DOHH2 (cell line): ENCODE data around the gene KBTBD6.

Experiments used
- H3F3A ChIP-seq: fragments of 200-600 bp; sonication (generic), shearing (Covaris generic); 2 replicates; pipeline ENCODE4 v1.6.0; 2016; ENCODE audit warnings: antibody characterized with exemption, mild to moderate bottlenecking; ENCODE audit not compliant: control insufficient read depth, insufficient read depth
- H3K27ac ChIP-seq: fragments of 200-600 bp; sonication (generic); 2 replicates; pipeline ENCODE4 v1.5.1; 2014; ENCODE audit warnings: low read depth, mild to moderate bottlenecking, low read length, moderate library complexity
- H3K27me3 ChIP-seq: fragments of 200-600 bp; sonication (generic); 2 replicates; pipeline ENCODE4 v1.6.1; 2014; ENCODE audit warnings: mild to moderate bottlenecking, low read length, mixed read lengths; ENCODE audit not compliant: control insufficient read depth
- H3K36me3 ChIP-seq: fragments of 200-600 bp; sonication (generic); 2 replicates; pipeline ENCODE4 v1.6.1; 2014; ENCODE audit warnings: mild to moderate bottlenecking, low read length, moderate library complexity, mixed read lengths; ENCODE audit not compliant: control insufficient read depth
- H3K4me1 ChIP-seq: fragments of 200-600 bp; sonication (generic); 2 replicates; pipeline ENCODE4 v1.6.1; 2014; ENCODE audit warnings: mild to moderate bottlenecking, low read length, mixed read lengths; ENCODE audit not compliant: control insufficient read depth
- H3K4me2 ChIP-seq: fragments of 200-600 bp; sonication (generic); 2 replicates; pipeline ENCODE4 v1.6.0; 2014; ENCODE audit warnings: mild to moderate bottlenecking, low read length, moderate library complexity
- H3K4me3 ChIP-seq: fragments of 200-600 bp; sonication (generic); 2 replicates; pipeline ENCODE4 v1.5.1; 2014; ENCODE audit warnings: mild to moderate bottlenecking, low read length, mixed read lengths
- H3K79me2 ChIP-seq: fragments of 200-600 bp; sonication (generic); 2 replicates; pipeline ENCODE4 v1.6.1; 2014; ENCODE audit warnings: mild to moderate bottlenecking, low read length, mixed read lengths; ENCODE audit not compliant: control insufficient read depth
- H3K9me2 ChIP-seq: fragments of 200-600 bp; sonication (generic); replicated peaks from 2 replicates; pipeline ENCODE4 v1.6.1; 2014; ENCODE audit warnings: mild to moderate bottlenecking, low read length, mixed read lengths; ENCODE audit not compliant: control insufficient read depth
- H3K9me3 ChIP-seq: fragments of 200-600 bp; sonication (generic); 2 replicates; pipeline ENCODE4 v1.6.1; 2014; ENCODE audit warnings: antibody characterized with exemption, low read length, mixed read lengths; ENCODE audit not compliant: control insufficient read depth, insufficient read depth
- H4K20me1 ChIP-seq: fragments of 200-600 bp; sonication (generic); 2 replicates; pipeline ENCODE4 v1.6.0; 2014; ENCODE audit warnings: low read depth, mild to moderate bottlenecking, antibody characterized with exemption, low read length, moderate library complexity; ENCODE audit not compliant: control insufficient read depth, insufficient read depth
- CTCF ChIP-seq: fragments of 200-600 bp; sonication (generic); IDR thresholded peaks from one replicate; pipeline ENCODE4 v1.5.1; 2014; ENCODE audit warnings: antibody characterized with exemption, mild to moderate bottlenecking, low read depth, low read length; ENCODE audit not compliant: poor library complexity, severe bottlenecking
- EZH2phosphoT487 ChIP-seq: fragments of 200-600 bp; sonication (generic); IDR thresholded peaks from 2 replicates; pipeline ENCODE4 v1.6.1; 2017; ENCODE audit warnings: borderline replicate concordance, mild to moderate bottlenecking, antibody characterized with exemption, low read length, moderate library complexity, mixed read lengths

The KBTBD6 gene

GRCh38 chr13:41130356-41130755 lies 2.2 kb downstream of the KBTBD6 start:
- Histone ChIP-seq H3K36me3 (peaks cover 25% of the 10 kb centered on the region), H3K4me1 (peaks cover 30% of the 10 kb centered on the region), H3K27ac (no peak overlapping the region), H3K79me2 (peaks cover 60% of the 10 kb centered on the region), H3F3A (no peaks in the 10 kb centered on the region), H4K20me1 (no peaks in the 10 kb centered on the region), H3K4me2 (peak overlapping the region; percentile 70), H3K27me3 (no peaks in the 10 kb centered on the region), H3K4me3 (peak overlapping the region; percentile 58), H3K9me3 (no peaks in the 10 kb centered on the region), H3K9me2 (no peaks in the 10 kb centered on the region)
- no peak for TF ChIP-seq CTCF
- no peak for TF ChIP-seq EZH2phosphoT487

- Histone ChIP-seq H3K4me1 (peaks cover 25% of the 10 kb centered on the region), H3K27me3 (no peaks in the 10 kb centered on the region), H3F3A (no peaks in the 10 kb centered on the region), H3K4me2 (no peak overlapping the region), H3K4me3 (no peak overlapping the region), H3K36me3 (peaks cover 25% of the 10 kb centered on the region), H3K27ac (no peak overlapping the region), H3K9me2 (no peaks in the 10 kb centered on the region), H3K79me2 (peaks cover 50% of the 10 kb centered on the region), H4K20me1 (no peaks in the 10 kb centered on the region), H3K9me3 (no peaks in the 10 kb centered on the region)
- no peak for TF ChIP-seq EZH2phosphoT487
- no peak for TF ChIP-seq CTCF
These were observed 4.9 kb downstream of the KBTBD6 start for GRCh38 chr13:41127701-41128100.

GRCh38 chr13:41122838-41123237 lies 9.8 kb downstream of the KBTBD6 start:
- no peaks in the 10 kb centered on the region for H3K27me3 ChIP-seq
- H3K27ac ChIP-seq, result no peak overlapping the region
- no peaks in the 10 kb centered on the region for H3K9me2 ChIP-seq
- H3K79me2 ChIP-seq, result peaks cover 6% of the 10 kb centered on the region
- H3K4me1 ChIP-seq, result no peaks in the 10 kb centered on the region
- TF ChIP-seq CTCF, result no peak
- TF ChIP-seq EZH2phosphoT487, result no peak
- H3K9me3 ChIP-seq, result no peaks in the 10 kb centered on the region
- H3F3A ChIP-seq, result no peaks in the 10 kb centered on the region
- H4K20me1 ChIP-seq, result no peaks in the 10 kb centered on the region
- no peak overlapping the region for H3K4me2 ChIP-seq
- H3K4me3 ChIP-seq, result no peak overlapping the region
- H3K36me3 ChIP-seq, result peaks cover 3% of the 10 kb centered on the region

GRCh38 chr13:41117869-41118268 lies 14.7 kb downstream of the KBTBD6 start:
- no peaks in the 10 kb centered on the region for H3K79me2 ChIP-seq
- no peaks in the 10 kb centered on the region for H3K4me1 ChIP-seq
- H3K4me3 ChIP-seq, result no peak overlapping the region
- no peak overlapping the region for H3K27ac ChIP-seq
- H3F3A ChIP-seq, result no peaks in the 10 kb centered on the region
- H3K9me2 ChIP-seq, result no peaks in the 10 kb centered on the region
- no peaks in the 10 kb centered on the region for H4K20me1 ChIP-seq
- H3K9me3 ChIP-seq, result no peaks in the 10 kb centered on the region
- no peaks in the 10 kb centered on the region for H3K27me3 ChIP-seq
- no peak overlapping the region for H3K4me2 ChIP-seq
- H3K36me3 ChIP-seq, result no peaks in the 10 kb centered on the region
- no peak for TF ChIP-seq CTCF
- no peak for TF ChIP-seq EZH2phosphoT487
